Liver (tissue), 9 donors: ENCODE results near the gene DRAXIN. TPM values are rescaled to one million over a fixed set of nuclear protein-coding genes. Genes with fewer than 3 reads are reported as not detected.

Source experiments
- DNase-seq: peaks from one replicate; pipeline ENCODE4 v3.0.0-alpha.2; 2017; ENCODE audit warnings: low spot score
- H3K27ac ChIP-seq, 2 donors: one replicate each; pipeline ENCODE4 v1.7.0; 2013; ENCODE audit warnings: inconsistent platforms in 2 of 2, low read length in 2 of 2, control low read depth in 1 of 2, low read depth in 1 of 2, mild to moderate bottlenecking in 1 of 2
- H3K27me3 ChIP-seq, 4 donors: one replicate each; pipeline versions ENCODE4 v1.6.1 to v1.7.0; 2013; ENCODE audit warnings: low read length in 3 of 4, inconsistent platforms in 1 of 4, mild to moderate bottlenecking in 1 of 4, moderate library complexity in 1 of 4; ENCODE audit not compliant: control insufficient read depth in 4 of 4, insufficient read depth in 4 of 4
- H3K36me3 ChIP-seq, 4 donors: one replicate each; pipeline versions ENCODE4 v1.6.1 to v1.7.0; 2013; ENCODE audit warnings: low read length in 3 of 4, mild to moderate bottlenecking in 3 of 4, low read depth in 1 of 4, moderate library complexity in 1 of 4; ENCODE audit not compliant: control insufficient read depth in 4 of 4, insufficient read depth in 3 of 4
- H3K4me1 ChIP-seq, 4 donors: one replicate each; pipeline versions ENCODE4 v1.6.1 to v1.7.0; 2013; ENCODE audit warnings: low read length in 3 of 4, mild to moderate bottlenecking in 3 of 4, moderate library complexity in 1 of 4; ENCODE audit not compliant: control insufficient read depth in 4 of 4, insufficient read depth in 4 of 4
- H3K4me3 ChIP-seq, 3 donors: one replicate each; pipeline versions ENCODE4 v1.6.1 to v1.7.0; 2013; ENCODE audit warnings: low read length in 3 of 3, control low read depth in 1 of 3, low read depth in 1 of 3, mild to moderate bottlenecking in 1 of 3
- H3K9ac ChIP-seq, 2 donors: one replicate each; pipeline ENCODE4 v1.7.0; 2013; ENCODE audit warnings: low read length in 2 of 2, mild to moderate bottlenecking in 2 of 2, moderate library complexity in 2 of 2, control low read depth in 1 of 2, low read depth in 1 of 2
- H3K9me3 ChIP-seq, 4 donors: one replicate each; pipeline versions ENCODE4 v1.6.1 to v1.7.0; 2013; ENCODE audit warnings: low read length in 3 of 4; ENCODE audit not compliant: control insufficient read depth in 4 of 4
- ATF3 ChIP-seq: IDR thresholded peaks from 2 replicates; pipeline ENCODE4 v1.6.1; 2016; ENCODE audit warnings: antibody characterized with exemption
- CTCF ChIP-seq: fragments of 150-350 bp; IDR thresholded peaks from 2 replicates; pipeline ENCODE4 v1.5.1; 2017; ENCODE audit warnings: improper control_type of control experiment, low read depth, low read length; ENCODE audit not compliant: missing input control
- FOXA1 ChIP-seq: IDR thresholded peaks from 2 replicates; pipeline ENCODE4 v1.6.1; 2016; ENCODE audit warnings: antibody characterized with exemption
- FOXA2 ChIP-seq: IDR thresholded peaks from 2 replicates; pipeline ENCODE4 v1.6.1; 2016; ENCODE audit warnings: antibody characterized with exemption
- GABPA ChIP-seq, 2 donors: IDR thresholded peaks in 1 of 2; conservative IDR thresholded peaks in 1 of 2; 2 replicates each; pipeline ENCODE4 v1.6.1; 2016; ENCODE audit warnings: antibody characterized with exemption in 2 of 2, mild to moderate bottlenecking in 1 of 2, moderate library complexity in 1 of 2
- HNF4A ChIP-seq, 2 donors: conservative IDR thresholded peaks; 2 replicates each; pipeline ENCODE4 v1.6.1; 2016; ENCODE audit warnings: antibody characterized with exemption in 2 of 2, mild to moderate bottlenecking in 2 of 2
- HNF4G ChIP-seq: IDR thresholded peaks from 2 replicates; pipeline ENCODE4 v1.6.1; 2016; ENCODE audit warnings: antibody characterized with exemption
- JUND ChIP-seq, 2 donors: IDR thresholded peaks; 2 replicates each; pipeline ENCODE4 v1.6.1; 2016; ENCODE audit warnings: antibody characterized with exemption in 2 of 2
- MAX ChIP-seq: IDR thresholded peaks from 2 replicates; pipeline ENCODE4 v1.6.1; 2016; ENCODE audit warnings: antibody characterized with exemption
- NR2F2 ChIP-seq: IDR thresholded peaks from 2 replicates; pipeline ENCODE4 v1.6.1; 2016; ENCODE audit warnings: antibody characterized with exemption
- RAD21 ChIP-seq, 2 donors: IDR thresholded peaks; 2 replicates each; pipeline ENCODE4 v1.6.1; 2016; ENCODE audit warnings: antibody characterized with exemption in 2 of 2, mild to moderate bottlenecking in 2 of 2
- RXRA ChIP-seq, 2 donors: IDR thresholded peaks; 2 replicates each; pipeline ENCODE4 v1.6.1; 2017 to 2018; ENCODE audit warnings: antibody characterized with exemption in 2 of 2, mild to moderate bottlenecking in 1 of 2
- SP1 ChIP-seq: IDR thresholded peaks from 2 replicates; pipeline ENCODE4 v1.6.1; 2018; ENCODE audit warnings: antibody characterized with exemption, mild to moderate bottlenecking
- TAF1 ChIP-seq: conservative IDR thresholded peaks from 2 replicates; pipeline ENCODE4 v1.6.1; 2016; ENCODE audit warnings: antibody characterized with exemption, mild to moderate bottlenecking
- YY1 ChIP-seq: IDR thresholded peaks from 2 replicates; pipeline ENCODE4 v1.6.1; 2016; ENCODE audit warnings: antibody characterized with exemption, mild to moderate bottlenecking
- ZBTB33 ChIP-seq: IDR thresholded peaks from 2 replicates; pipeline ENCODE4 v1.6.1; 2016; ENCODE audit warnings: antibody characterized with exemption
- WGBS: extraction: QIAGEN DNeasy Blood & Tissue Kit; methylation state at CpG from one replicate; pipeline ENCODE4 v1.1.7; 2013; 5-methylcytosine and 5-hydroxymethylcytosine counted together
- polyA plus RNA-seq, 2 donors: library from polyadenylated mRNA; stranded (reverse) in 1 of 2; unstranded in 1 of 2; fragments of 200-250 nt in 1 of 2; fragments of >200 nt in 1 of 2; fragmentation: Nextera tagmentation in 1 of 2; extraction: Ambion mirVana in 1 of 2; gene quantifications; one replicate each; pipeline versions ENCODE4 v1.2.1 to v1.2.3, GENCODE V29; 2013 to 2015
- total RNA-seq, 2 donors: library from RNA; depleted of rRNA; stranded (reverse); fragments of >200 nt; gene quantifications; one replicate each; pipeline ENCODE4 v1.2.3, GENCODE V29; 2014
- TF ChIP-seq, protein P1 (sequence below): IDR thresholded peaks from 2 replicates; pipeline ENCODE4 v1.6.1; 2016; ENCODE audit warnings: antibody characterized with exemption, mild to moderate bottlenecking
- donor health status: healthy.
- donor health status: healthy.
- donor health status: healthy.
- donor health status: healthy.
- donor health status: healthy.

DRAXIN gene, protein sequence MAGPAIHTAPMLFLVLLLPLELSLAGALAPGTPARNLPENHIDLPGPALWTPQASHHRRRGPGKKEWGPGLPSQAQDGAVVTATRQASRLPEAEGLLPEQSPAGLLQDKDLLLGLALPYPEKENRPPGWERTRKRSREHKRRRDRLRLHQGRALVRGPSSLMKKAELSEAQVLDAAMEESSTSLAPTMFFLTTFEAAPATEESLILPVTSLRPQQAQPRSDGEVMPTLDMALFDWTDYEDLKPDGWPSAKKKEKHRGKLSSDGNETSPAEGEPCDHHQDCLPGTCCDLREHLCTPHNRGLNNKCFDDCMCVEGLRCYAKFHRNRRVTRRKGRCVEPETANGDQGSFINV
- total RNA-seq (under 1 TPM in 1 of 2 donors, not detected in 1; under 0.01 TPM), polyA plus RNA-seq (under 1 TPM in 1 of 2 donors, not detected in 1; 0.01 TPM)

DNA sequence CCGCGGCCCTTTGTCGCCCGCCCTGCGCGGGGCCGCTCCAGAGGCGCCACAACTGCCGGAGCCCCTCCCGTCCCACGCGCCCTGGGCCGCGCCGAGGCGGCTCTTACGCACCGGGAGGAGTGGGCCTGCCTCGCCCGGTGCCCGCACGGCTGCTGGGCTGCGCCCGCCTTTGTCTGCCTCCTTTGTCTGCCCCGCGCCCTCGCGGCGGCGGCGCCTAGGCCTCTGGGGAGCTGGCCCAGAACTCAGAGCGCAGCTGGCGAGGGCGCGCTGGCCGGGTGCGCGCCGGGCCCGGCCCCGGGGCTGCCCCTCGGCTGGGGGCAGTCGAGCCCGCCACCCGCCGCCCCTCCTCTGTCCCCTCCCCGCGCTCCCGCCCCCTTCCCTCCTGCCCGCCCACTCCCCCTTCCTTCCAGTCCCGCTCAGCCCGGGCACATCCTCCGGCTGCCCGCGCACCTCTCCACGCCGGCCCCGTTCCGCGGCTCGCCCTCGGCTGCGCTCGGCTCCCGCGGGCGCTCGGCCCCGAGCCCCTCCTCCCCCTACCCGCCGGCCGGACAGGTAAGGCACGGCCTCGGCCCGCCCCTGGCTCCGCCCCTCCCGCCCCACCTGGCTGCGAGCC, at the start of gene DRAXIN:
DRAXIN (plus strand) TSS at position 409 of the 613 bp plus-strand sequence. CDS start 14,549 bp downstream, outside the sequence.
- TF ChIP-seq YY1: no peak
- Histone ChIP-seq H3K9me3 (no peaks in the 10 kb centered on the region), H3K4me1 (peaks cover 7 to 11% (median 8%) of the 10 kb centered on the region in 4 donors), H3K27ac (no peak within 1 kb of the TSS), H3K9ac (no peak within 1 kb of the TSS), H3K36me3 (no peaks in the 10 kb centered on the region), H3K27me3 (peaks cover 0 to 13% (median 5%) of the 10 kb centered on the region in 4 donors), H3K4me3 (peak within 1 kb of the TSS in 1 of 3 donors; percentile 32)
- no peak for DNase-seq
- 1% methylated on average over 78 of the region's 78 CpGs for WGBS

DNA sequence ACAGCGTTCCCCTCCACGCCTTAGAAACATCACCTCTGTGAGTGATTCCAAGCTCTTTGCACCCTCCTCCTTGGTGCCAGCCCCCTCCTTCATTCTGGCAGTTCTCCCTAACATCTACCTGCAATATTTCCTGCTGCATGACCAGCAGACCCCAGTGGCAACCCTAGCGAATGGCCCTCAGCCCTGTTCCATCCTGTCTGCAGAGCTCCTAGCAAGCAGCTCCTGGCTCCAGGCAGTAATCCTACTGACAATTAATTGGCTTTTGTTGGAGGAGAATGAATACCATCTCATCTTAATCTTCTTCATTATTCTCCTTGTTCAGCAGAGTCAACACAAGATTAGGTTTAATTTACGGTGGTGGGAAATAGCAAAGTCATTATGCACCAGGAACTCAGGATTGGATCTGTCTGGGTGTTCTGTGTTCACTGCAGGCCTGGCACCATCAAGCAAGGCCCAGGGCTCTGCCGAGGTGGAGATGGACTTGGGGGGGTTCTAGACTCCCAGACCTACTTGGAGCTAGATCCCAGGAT, 49.7 kb upstream of the DRAXIN start:
- TF ChIP-seq, protein P1, sequence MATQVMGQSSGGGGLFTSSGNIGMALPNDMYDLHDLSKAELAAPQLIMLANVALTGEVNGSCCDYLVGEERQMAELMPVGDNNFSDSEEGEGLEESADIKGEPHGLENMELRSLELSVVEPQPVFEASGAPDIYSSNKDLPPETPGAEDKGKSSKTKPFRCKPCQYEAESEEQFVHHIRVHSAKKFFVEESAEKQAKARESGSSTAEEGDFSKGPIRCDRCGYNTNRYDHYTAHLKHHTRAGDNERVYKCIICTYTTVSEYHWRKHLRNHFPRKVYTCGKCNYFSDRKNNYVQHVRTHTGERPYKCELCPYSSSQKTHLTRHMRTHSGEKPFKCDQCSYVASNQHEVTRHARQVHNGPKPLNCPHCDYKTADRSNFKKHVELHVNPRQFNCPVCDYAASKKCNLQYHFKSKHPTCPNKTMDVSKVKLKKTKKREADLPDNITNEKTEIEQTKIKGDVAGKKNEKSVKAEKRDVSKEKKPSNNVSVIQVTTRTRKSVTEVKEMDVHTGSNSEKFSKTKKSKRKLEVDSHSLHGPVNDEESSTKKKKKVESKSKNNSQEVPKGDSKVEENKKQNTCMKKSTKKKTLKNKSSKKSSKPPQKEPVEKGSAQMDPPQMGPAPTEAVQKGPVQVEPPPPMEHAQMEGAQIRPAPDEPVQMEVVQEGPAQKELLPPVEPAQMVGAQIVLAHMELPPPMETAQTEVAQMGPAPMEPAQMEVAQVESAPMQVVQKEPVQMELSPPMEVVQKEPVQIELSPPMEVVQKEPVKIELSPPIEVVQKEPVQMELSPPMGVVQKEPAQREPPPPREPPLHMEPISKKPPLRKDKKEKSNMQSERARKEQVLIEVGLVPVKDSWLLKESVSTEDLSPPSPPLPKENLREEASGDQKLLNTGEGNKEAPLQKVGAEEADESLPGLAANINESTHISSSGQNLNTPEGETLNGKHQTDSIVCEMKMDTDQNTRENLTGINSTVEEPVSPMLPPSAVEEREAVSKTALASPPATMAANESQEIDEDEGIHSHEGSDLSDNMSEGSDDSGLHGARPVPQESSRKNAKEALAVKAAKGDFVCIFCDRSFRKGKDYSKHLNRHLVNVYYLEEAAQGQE: no peak
- no peak for TF ChIP-seq NR2F2
- no peak for TF ChIP-seq ZBTB33
- TF ChIP-seq SP1: no peak
- no peak for TF ChIP-seq ATF3
- TF ChIP-seq RAD21 (IDR thresholded peaks at IDR 0.05): no peak
- TF ChIP-seq GABPA (IDR thresholded peaks at IDR 0.05 in 1 of 2, conservative IDR thresholded peaks at IDR 0.05 in 1 of 2): no peak
- TF ChIP-seq TAF1: no peak
- no peak for TF ChIP-seq HNF4G
- TF ChIP-seq MAX: no peak
- TF ChIP-seq HNF4A (conservative IDR thresholded peaks at IDR 0.05): no peak
- TF ChIP-seq RXRA (IDR thresholded peaks at IDR 0.05): no peak
- no peak for TF ChIP-seq YY1
- no peak for TF ChIP-seq FOXA1
- TF ChIP-seq JUND (IDR thresholded peaks at IDR 0.05): no peak
- TF ChIP-seq CTCF: no peak
- no peak for TF ChIP-seq FOXA2
- H3K4me3 ChIP-seq: no peak overlapping the region
- no peaks in the 10 kb centered on the region for H3K9me3 ChIP-seq
- H3K27me3 ChIP-seq: no peaks in the 10 kb centered on the region
- 73% methylated on average over 5 of the region's 5 CpGs for WGBS
- H3K27ac ChIP-seq: no peak overlapping the region
- H3K9ac ChIP-seq: no peak overlapping the region
- DNase-seq: no peak
- no peaks in the 10 kb centered on the region for H3K36me3 ChIP-seq
- no peaks in the 10 kb centered on the region for H3K4me1 ChIP-seq
